ENCODE measurements around the gene HHAT. TPM values are rescaled to one million over a fixed set of nuclear protein-coding genes. Genes with fewer than 3 reads are reported as not detected.

The HHAT gene
- polyA plus RNA-seq, 1 donor (not counting 4 experiments of a cell fraction or from before 2014, with no cell fraction given), result 3.8 TPM

- Histone ChIP-seq H3K9me1 (ENCODE audit: control insufficient read depth, extremely low read depth, insufficient read depth, low read length) (no peaks in the 10 kb centered on the region), H3K27ac (ENCODE audit: control insufficient read depth, insufficient read depth, low read length) (no peak overlapping the region), H3K9ac (ENCODE audit: control insufficient read depth, extremely low read depth, insufficient read depth, low read length) (no peak overlapping the region), H3K79me2 (ENCODE audit: control insufficient read depth, insufficient read depth, low read length) (no peaks in the 10 kb centered on the region), H3K9me3 (ENCODE audit: control insufficient read depth, low read depth, low read length) (no peaks in the 10 kb centered on the region), H3K36me3 (ENCODE audit: control insufficient read depth in 2 of 2, extremely low read depth in 1 of 2, insufficient read depth in 2 of 2, low read length in 2 of 2) (no peaks in the 10 kb centered on the region), H3K4me3 (ENCODE audit: control insufficient read depth in 2 of 3, extremely low read depth in 1 of 3, insufficient read depth in 2 of 3, low read depth in 1 of 3, low read length in 3 of 3) (no peak overlapping the region), H3K27me3 (ENCODE audit: control insufficient read depth, extremely low read depth, insufficient read depth, low read length) (no peaks in the 10 kb centered on the region), H3K4me2 (ENCODE audit: control insufficient read depth, extremely low read depth, insufficient read depth, low read depth, low read length) (no peak overlapping the region), H4K20me1 (ENCODE audit: control insufficient read depth, extremely low read depth, insufficient read depth, low read length) (no peaks in the 10 kb centered on the region), H3K4me1 (ENCODE audit: control insufficient read depth, extremely low read depth, insufficient read depth, low read length) (no peaks in the 10 kb centered on the region), H2AFZ (ENCODE audit: control insufficient read depth, low read length) (no peak overlapping the region)
- FAIRE-seq, result no peak
- dilution Hi-C loops (cut with MboI; ENCODE audit: extremely low pct_ligation_motif_present, low sequenced_read_pairs), result no loop called here
- DNase-seq (ENCODE audit: low read depth, low spot score), result no peak
- no peak for TF ChIP-seq CTCF (optimal IDR thresholded peaks at IDR 0.05 in 1 of 3, IDR thresholded peaks at IDR 0.05 in 1 of 3, conservative IDR thresholded peaks at IDR 0.05 in 1 of 3; ENCODE audit: extremely low read depth in 1 of 3, insufficient read depth in 2 of 3, low read length in 3 of 3)
- TF ChIP-seq EZH2 (IDR thresholded peaks at IDR 0.05; ENCODE audit: low read length), result no peak
These were observed 312.9 kb downstream of the HHAT start for GRCh38 chr1:210641582-210641981.

- DNase-seq (ENCODE audit: low read depth, low spot score) (no peak), FAIRE-seq (no peak)
- TF ChIP-seq EZH2 (IDR thresholded peaks at IDR 0.05; ENCODE audit: low read length), result no peak
- no peak for TF ChIP-seq CTCF (optimal IDR thresholded peaks at IDR 0.05 in 1 of 3, IDR thresholded peaks at IDR 0.05 in 1 of 3, conservative IDR thresholded peaks at IDR 0.05 in 1 of 3; ENCODE audit: extremely low read depth in 1 of 3, insufficient read depth in 2 of 3, low read length in 3 of 3)
- dilution Hi-C loops (cut with MboI; ENCODE audit: extremely low pct_ligation_motif_present, low sequenced_read_pairs), result no loop called here
- H3K9me3 ChIP-seq (ENCODE audit: control insufficient read depth, low read depth, low read length), result no peaks in the 10 kb centered on the region
- H2AFZ ChIP-seq (ENCODE audit: control insufficient read depth, low read length), result no peak overlapping the region
- no peaks in the 10 kb centered on the region for H3K4me1 ChIP-seq (ENCODE audit: control insufficient read depth, extremely low read depth, insufficient read depth, low read length)
- H3K4me3 ChIP-seq (ENCODE audit: control insufficient read depth in 2 of 3, extremely low read depth in 1 of 3, insufficient read depth in 2 of 3, low read depth in 1 of 3, low read length in 3 of 3), result no peak overlapping the region
- H3K79me2 ChIP-seq (ENCODE audit: control insufficient read depth, insufficient read depth, low read length), result no peaks in the 10 kb centered on the region
- no peaks in the 10 kb centered on the region for H3K36me3 ChIP-seq (ENCODE audit: control insufficient read depth in 2 of 2, extremely low read depth in 1 of 2, insufficient read depth in 2 of 2, low read length in 2 of 2)
- no peak overlapping the region for H3K27ac ChIP-seq (ENCODE audit: control insufficient read depth, insufficient read depth, low read length)
- H3K27me3 ChIP-seq (ENCODE audit: control insufficient read depth, extremely low read depth, insufficient read depth, low read length), result no peaks in the 10 kb centered on the region
- no peaks in the 10 kb centered on the region for H4K20me1 ChIP-seq (ENCODE audit: control insufficient read depth, extremely low read depth, insufficient read depth, low read length)
- no peaks in the 10 kb centered on the region for H3K9me1 ChIP-seq (ENCODE audit: control insufficient read depth, extremely low read depth, insufficient read depth, low read length)
- no peak overlapping the region for H3K4me2 ChIP-seq (ENCODE audit: control insufficient read depth, extremely low read depth, insufficient read depth, low read depth, low read length)
- H3K9ac ChIP-seq (ENCODE audit: control insufficient read depth, extremely low read depth, insufficient read depth, low read length), result no peak overlapping the region
These were observed 317.0 kb downstream of the HHAT start for GRCh38 chr1:210645582-210646257.
